GM12872 (cell line): ENCODE data around the gene ZMYND8.
A peak's percentile ranks its signal among the peaks of the same experiment; 100 is the strongest.

ENCODE experiments used
- TF ChIP-seq, protein P1 (sequence below): IDR thresholded peaks from 3 replicates; pipeline ENCODE4 v1.5.1; 2011; ENCODE audit warnings: low read depth, mild to moderate bottlenecking, low read length, moderate library complexity; ENCODE audit not compliant: insufficient read depth

ZMYND8 gene

GRCh38 chr20:47223896-47224295 lies 132.6 kb downstream of the ZMYND8 start:
- TF ChIP-seq, protein P1, sequence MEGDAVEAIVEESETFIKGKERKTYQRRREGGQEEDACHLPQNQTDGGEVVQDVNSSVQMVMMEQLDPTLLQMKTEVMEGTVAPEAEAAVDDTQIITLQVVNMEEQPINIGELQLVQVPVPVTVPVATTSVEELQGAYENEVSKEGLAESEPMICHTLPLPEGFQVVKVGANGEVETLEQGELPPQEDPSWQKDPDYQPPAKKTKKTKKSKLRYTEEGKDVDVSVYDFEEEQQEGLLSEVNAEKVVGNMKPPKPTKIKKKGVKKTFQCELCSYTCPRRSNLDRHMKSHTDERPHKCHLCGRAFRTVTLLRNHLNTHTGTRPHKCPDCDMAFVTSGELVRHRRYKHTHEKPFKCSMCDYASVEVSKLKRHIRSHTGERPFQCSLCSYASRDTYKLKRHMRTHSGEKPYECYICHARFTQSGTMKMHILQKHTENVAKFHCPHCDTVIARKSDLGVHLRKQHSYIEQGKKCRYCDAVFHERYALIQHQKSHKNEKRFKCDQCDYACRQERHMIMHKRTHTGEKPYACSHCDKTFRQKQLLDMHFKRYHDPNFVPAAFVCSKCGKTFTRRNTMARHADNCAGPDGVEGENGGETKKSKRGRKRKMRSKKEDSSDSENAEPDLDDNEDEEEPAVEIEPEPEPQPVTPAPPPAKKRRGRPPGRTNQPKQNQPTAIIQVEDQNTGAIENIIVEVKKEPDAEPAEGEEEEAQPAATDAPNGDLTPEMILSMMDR = no peak

DNA sequence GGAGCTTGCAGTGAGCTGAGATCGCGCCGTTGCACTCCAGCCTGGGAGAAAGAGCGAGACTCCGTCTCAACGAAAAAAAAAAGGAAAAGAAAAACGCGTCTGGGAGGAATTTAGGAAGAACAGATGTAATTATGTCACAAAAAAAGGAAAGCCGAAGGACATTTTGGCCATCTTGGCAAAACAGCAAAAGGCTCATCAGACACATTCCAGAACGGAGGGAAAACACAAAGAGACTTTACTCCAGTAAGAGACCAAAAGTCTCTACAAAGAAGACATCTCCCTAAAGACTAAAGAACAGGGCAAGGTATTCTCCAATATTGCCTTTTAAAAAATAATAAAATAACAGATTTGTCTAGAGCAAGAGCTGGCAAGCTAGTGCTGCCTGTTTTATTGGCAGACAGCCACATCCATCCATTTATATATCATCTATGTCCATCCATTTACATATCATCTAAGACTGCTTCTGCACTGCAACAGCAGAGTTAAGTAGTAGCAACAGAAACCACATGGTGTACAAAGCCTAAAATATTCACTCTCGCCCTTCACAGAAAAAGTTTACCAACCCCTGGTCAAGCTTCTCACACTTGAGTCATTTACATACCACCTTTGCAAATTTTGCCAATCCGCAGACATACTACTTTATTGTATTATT lies 133.9 kb downstream of the ZMYND8 start:
- TF ChIP-seq, protein P1 = no peak

DNA sequence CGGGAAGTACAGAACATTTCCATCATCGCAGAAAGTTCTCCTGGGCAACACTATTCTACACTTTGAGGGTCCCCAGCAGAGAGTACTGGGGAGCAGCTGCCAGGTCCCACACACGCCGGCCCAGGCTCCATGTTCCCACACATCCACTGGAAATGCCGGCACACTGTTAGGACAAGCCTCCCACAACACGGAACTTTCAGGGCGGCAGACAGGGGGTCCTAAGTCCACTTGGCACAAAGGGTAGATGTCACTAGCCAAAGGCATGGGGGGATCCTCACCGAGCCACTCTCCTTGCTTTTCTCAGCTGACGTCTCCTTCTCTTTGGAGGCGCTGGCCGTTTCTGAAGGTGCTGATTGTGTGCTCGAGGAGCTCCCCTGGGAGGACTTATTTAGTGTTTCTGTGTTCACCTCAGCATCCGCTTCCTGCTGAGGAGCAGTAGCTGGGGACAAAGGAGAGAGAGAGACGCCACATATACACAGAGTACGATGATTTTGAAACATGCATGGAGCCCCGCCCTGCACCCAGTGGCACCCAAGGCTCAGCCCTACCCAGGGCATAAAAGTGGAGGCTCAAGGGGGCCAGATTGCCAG lies 135.4 kb downstream of the ZMYND8 start:
- TF ChIP-seq, protein P1 = no peak

DNA sequence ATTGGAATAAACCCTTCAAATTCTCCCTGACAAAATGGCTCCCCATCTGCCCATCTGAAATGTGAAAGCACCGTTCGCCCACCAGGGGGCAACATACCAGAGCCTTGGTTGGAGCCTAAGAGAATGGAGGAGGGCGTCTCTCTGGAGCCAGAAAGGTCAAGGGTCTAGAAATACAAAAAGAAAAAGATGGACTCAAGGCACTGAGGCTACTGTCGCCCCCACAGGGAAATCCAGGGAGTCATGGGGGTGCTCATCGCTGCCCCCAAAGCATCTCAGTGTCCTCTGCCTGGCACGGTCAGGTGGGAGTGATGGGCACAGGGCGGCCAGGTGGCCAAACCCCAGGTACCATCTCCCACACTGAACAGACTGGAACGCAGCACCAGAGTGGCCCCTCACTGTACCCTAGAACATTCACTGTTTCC lies 136.3 kb downstream of the ZMYND8 start:
- TF ChIP-seq, protein P1 = peak; percentile 68

- TF ChIP-seq, protein P1 = no peak
These were observed 138.7 kb downstream of the ZMYND8 start for GRCh38 chr20:47217482-47218446.

GRCh38 chr20:47216819-47217410 lies 139.6 kb downstream of the ZMYND8 start:
- TF ChIP-seq, protein P1 = no peak
